Measurements from ENCODE around the gene GABRB1. TPM values are rescaled to one million over a fixed set of nuclear protein-coding genes. Genes with fewer than 3 reads are reported as not detected.

GABRB1 gene
- total and polyA plus RNA-seq, 2 donors (not counting 1 experiment from before 2014, with no cell fraction given), result not detected

DNA sequence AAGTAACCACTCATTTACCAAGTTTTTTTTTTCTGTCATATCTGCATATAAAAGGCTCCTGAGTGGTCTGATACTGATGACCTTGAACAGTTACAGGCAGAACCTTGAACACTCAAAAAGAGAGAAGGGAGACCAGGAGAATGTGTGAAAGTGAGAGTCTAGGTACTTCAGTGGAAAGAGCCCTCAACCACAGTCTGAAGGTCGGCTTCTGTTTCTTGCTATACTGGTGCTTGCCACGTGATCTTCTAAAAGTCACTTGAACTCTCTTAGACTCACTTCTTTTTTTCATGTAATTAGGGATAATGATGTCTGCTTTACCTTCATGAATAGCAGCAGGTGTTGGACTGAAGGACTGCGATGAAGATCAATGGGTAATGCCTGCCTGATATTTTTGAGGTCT, 22.8 kb downstream of the GABRB1 start:
- H3K36me3 ChIP-seq (replicated peaks in 1 of 2; ENCODE audit: control extremely low read depth in 1 of 2, control insufficient read depth in 1 of 2, extremely low read depth in 1 of 2, insufficient read depth in 2 of 2, low read length in 1 of 2), result no peaks in the 10 kb centered on the region
- no peak for DNase-seq
- H3K4me1 ChIP-seq (ENCODE audit: control insufficient read depth in 2 of 2, insufficient read depth in 2 of 2, low read length in 2 of 2), result no peaks in the 10 kb centered on the region
- intact Hi-C loops (cut with micrococcal nuclease), result no loop called here
- H3K9me3 Mint-ChIP-seq (ENCODE audit: insufficient read depth), result no peaks in the 10 kb centered on the region
- TF ChIP-seq EZH2 (IDR thresholded peaks at IDR 0.05; ENCODE audit: borderline replicate concordance, insufficient read depth, low read depth, low read length, poor library complexity, severe bottlenecking), result no peak
- TF ChIP-seq, protein P1, sequence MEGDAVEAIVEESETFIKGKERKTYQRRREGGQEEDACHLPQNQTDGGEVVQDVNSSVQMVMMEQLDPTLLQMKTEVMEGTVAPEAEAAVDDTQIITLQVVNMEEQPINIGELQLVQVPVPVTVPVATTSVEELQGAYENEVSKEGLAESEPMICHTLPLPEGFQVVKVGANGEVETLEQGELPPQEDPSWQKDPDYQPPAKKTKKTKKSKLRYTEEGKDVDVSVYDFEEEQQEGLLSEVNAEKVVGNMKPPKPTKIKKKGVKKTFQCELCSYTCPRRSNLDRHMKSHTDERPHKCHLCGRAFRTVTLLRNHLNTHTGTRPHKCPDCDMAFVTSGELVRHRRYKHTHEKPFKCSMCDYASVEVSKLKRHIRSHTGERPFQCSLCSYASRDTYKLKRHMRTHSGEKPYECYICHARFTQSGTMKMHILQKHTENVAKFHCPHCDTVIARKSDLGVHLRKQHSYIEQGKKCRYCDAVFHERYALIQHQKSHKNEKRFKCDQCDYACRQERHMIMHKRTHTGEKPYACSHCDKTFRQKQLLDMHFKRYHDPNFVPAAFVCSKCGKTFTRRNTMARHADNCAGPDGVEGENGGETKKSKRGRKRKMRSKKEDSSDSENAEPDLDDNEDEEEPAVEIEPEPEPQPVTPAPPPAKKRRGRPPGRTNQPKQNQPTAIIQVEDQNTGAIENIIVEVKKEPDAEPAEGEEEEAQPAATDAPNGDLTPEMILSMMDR (IDR thresholded peaks at IDR 0.05), result no peak
- ChIA-PET POLR2A (no interaction called here), CTCF (no interaction called here)
- no peak for ATAC-seq (ENCODE audit: low read depth)
- no peaks in the 10 kb centered on the region for H3K9me3 ChIP-seq (ENCODE audit: control extremely low read depth in 1 of 3, control insufficient read depth in 2 of 3, insufficient read depth in 1 of 3, low read length in 2 of 3)
- H3K79me2 ChIP-seq (ENCODE audit: control insufficient read depth, insufficient read depth, low read length), result no peaks in the 10 kb centered on the region
- H3K27ac ChIP-seq (ENCODE audit: low read length in 2 of 2), result no peak overlapping the region
- H3K27me3 Mint-ChIP-seq, result no peaks in the 10 kb centered on the region
- no peaks in the 10 kb centered on the region for H3K27me3 ChIP-seq (replicated peaks in 1 of 4; ENCODE audit: control extremely low read depth in 1 of 4, control insufficient read depth in 3 of 4, insufficient read depth in 4 of 4, low read length in 3 of 4)
- H2AFZ ChIP-seq (ENCODE audit: insufficient read depth, low read depth, low read length, poor library complexity, severe bottlenecking), result no peak overlapping the region
- WGBS (ENCODE audit: insufficient coverage), result no CpG with 5 or more reads among the region's 3 CpGs
- no peak overlapping the region for H3K9ac ChIP-seq (ENCODE audit: low read length)
- H3K27ac Mint-ChIP-seq, result no peak overlapping the region
- H4K20me1 ChIP-seq (ENCODE audit: control insufficient read depth, insufficient read depth, low read length, poor library complexity, severe bottlenecking), result no peaks in the 10 kb centered on the region
- H3K4me2 ChIP-seq (replicated peaks; ENCODE audit: low read depth, low read length, poor library complexity, severe bottlenecking), result no peak overlapping the region
- no peak overlapping the region for H3K4me3 ChIP-seq (ENCODE audit: control extremely low read depth in 1 of 5, extremely low read depth in 1 of 5, insufficient read depth in 1 of 5, low read depth in 2 of 5, low read length in 4 of 5)
- H3K4me1 Mint-ChIP-seq, result no peaks in the 10 kb centered on the region
- H3K4me3 Mint-ChIP-seq, result no peak overlapping the region

DNA sequence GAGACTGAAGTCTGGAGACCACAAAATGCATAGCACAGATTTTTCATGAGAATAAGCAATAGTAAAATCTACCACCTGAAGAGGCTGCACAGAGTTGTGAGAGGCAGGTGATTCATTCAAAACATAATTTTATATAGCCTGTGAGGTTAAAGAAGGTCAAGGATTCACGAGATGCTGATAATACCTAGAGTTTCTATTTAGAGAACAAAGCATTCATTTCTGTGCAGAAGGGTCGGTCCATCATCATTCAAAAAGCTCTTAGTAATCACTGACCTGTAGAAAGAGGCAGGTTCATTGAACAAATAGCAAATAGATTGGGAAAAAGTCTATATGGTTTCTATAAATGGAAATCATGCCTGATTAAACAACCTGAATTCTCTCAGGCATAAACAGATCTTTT, 26.6 kb downstream of the GABRB1 start:
- H3K9me3 Mint-ChIP-seq (ENCODE audit: insufficient read depth), result no peaks in the 10 kb centered on the region
- Histone ChIP-seq H3K27me3 (replicated peaks in 1 of 4; ENCODE audit: control extremely low read depth in 1 of 4, control insufficient read depth in 3 of 4, insufficient read depth in 4 of 4, low read length in 3 of 4) (no peaks in the 10 kb centered on the region), H4K20me1 (ENCODE audit: control insufficient read depth, insufficient read depth, low read length, poor library complexity, severe bottlenecking) (no peaks in the 10 kb centered on the region), H3K79me2 (ENCODE audit: control insufficient read depth, insufficient read depth, low read length) (no peaks in the 10 kb centered on the region), H3K4me2 (replicated peaks; ENCODE audit: low read depth, low read length, poor library complexity, severe bottlenecking) (no peak overlapping the region), H3K4me1 (ENCODE audit: control insufficient read depth in 2 of 2, insufficient read depth in 2 of 2, low read length in 2 of 2) (no peaks in the 10 kb centered on the region), H3K36me3 (replicated peaks in 1 of 2; ENCODE audit: control extremely low read depth in 1 of 2, control insufficient read depth in 1 of 2, extremely low read depth in 1 of 2, insufficient read depth in 2 of 2, low read length in 1 of 2) (no peaks in the 10 kb centered on the region), H3K27ac (ENCODE audit: low read length in 2 of 2) (no peak overlapping the region), H2AFZ (ENCODE audit: insufficient read depth, low read depth, low read length, poor library complexity, severe bottlenecking) (no peak overlapping the region), H3K9me3 (ENCODE audit: control extremely low read depth in 1 of 3, control insufficient read depth in 2 of 3, insufficient read depth in 1 of 3, low read length in 2 of 3) (no peaks in the 10 kb centered on the region), H3K9ac (ENCODE audit: low read length) (no peak overlapping the region), H3K4me3 (ENCODE audit: control extremely low read depth in 1 of 5, extremely low read depth in 1 of 5, insufficient read depth in 1 of 5, low read depth in 2 of 5, low read length in 4 of 5) (no peak overlapping the region)
- no peaks in the 10 kb centered on the region for H3K27me3 Mint-ChIP-seq
- POLR2A ChIA-PET, result no interaction called here
- no peak for ATAC-seq (ENCODE audit: low read depth)
- no peak overlapping the region for H3K27ac Mint-ChIP-seq
- no peak overlapping the region for H3K4me3 Mint-ChIP-seq
- CTCF ChIA-PET, result no interaction called here
- WGBS (ENCODE audit: insufficient coverage), result 50% methylated on average over 1 of the region's 2 CpGs
- no peak for DNase-seq
- H3K4me1 Mint-ChIP-seq, result no peaks in the 10 kb centered on the region
- TF ChIP-seq, protein P1 (IDR thresholded peaks at IDR 0.05), result no peak
- TF ChIP-seq EZH2 (IDR thresholded peaks at IDR 0.05; ENCODE audit: borderline replicate concordance, insufficient read depth, low read depth, low read length, poor library complexity, severe bottlenecking), result no peak
- intact Hi-C loops (cut with micrococcal nuclease), result no loop called here

All from B cell (primary cell).